Natural killer cell (primary cell): Measurements from ENCODE around the gene DCAF8L2. TPM values are rescaled to one million over a fixed set of nuclear protein-coding genes. Genes with fewer than 3 reads are reported as not detected.

Experiments
- ATAC-seq, 3 donors: fragments of 150-1000 bp in 2 of 3; fragments of 200-7000 bp in 1 of 3; cut with Tn5 transposase; 1 replicate in 1 of 3; 2 replicates in 2 of 3; pipeline ENCODE4 v1.10.0; 2021; ENCODE audit warnings: mild to moderate bottlenecking in 2 of 3, moderate library complexity in 2 of 3
- DNase-seq, 2 donors: peaks; one replicate each; pipeline versions ENCODE4 v3.0.0 to v3.0.0-alpha.2; 2013 to 2021; ENCODE audit warnings: mixed read lengths in 1 of 2
- H3K27ac ChIP-seq: one replicate; pipeline ENCODE4 v1.5.1; 2013; ENCODE audit warnings: mild to moderate bottlenecking, low read length
- H3K27me3 ChIP-seq: one replicate; pipeline ENCODE4 v1.6.1; 2013; ENCODE audit warnings: low read length; ENCODE audit not compliant: control insufficient read depth, insufficient read depth
- H3K36me3 ChIP-seq: one replicate; pipeline ENCODE4 v1.6.1; 2013; ENCODE audit warnings: low read length; ENCODE audit not compliant: control insufficient read depth, insufficient read depth
- H3K4me1 ChIP-seq: one replicate; pipeline ENCODE4 v1.6.1; 2013; ENCODE audit warnings: low read length; ENCODE audit not compliant: control insufficient read depth, insufficient read depth
- H3K4me3 ChIP-seq: one replicate; pipeline ENCODE4 v1.5.1; 2013; ENCODE audit warnings: low read length
- H3K9me3 ChIP-seq: one replicate; pipeline ENCODE4 v1.6.1; 2013; ENCODE audit warnings: low read length; ENCODE audit not compliant: control insufficient read depth, insufficient read depth
- H3K27ac Mint-ChIP-seq, 2 donors: one replicate each; pipeline ENCODE4 v1.8.0; 2022; ENCODE audit warnings: mild to moderate bottlenecking in 2 of 2, mixed read lengths in 2 of 2, moderate library complexity in 1 of 2
- H3K27me3 Mint-ChIP-seq, 2 donors: one replicate each; pipeline ENCODE4 v1.8.0; 2022; ENCODE audit warnings: low read depth in 2 of 2, mixed read lengths in 2 of 2
- H3K36me3 Mint-ChIP-seq: one replicate; pipeline ENCODE4 v1.8.0; 2022; ENCODE audit warnings: mixed read lengths
- H3K4me1 Mint-ChIP-seq, 2 donors: one replicate each; pipeline ENCODE4 v1.8.0; 2022; ENCODE audit warnings: mixed read lengths in 2 of 2
- H3K4me3 Mint-ChIP-seq: one replicate; pipeline ENCODE4 v1.8.0; 2022; ENCODE audit warnings: mild to moderate bottlenecking, moderate library complexity, mixed read lengths
- H3K9me3 Mint-ChIP-seq, 2 donors: one replicate each; pipeline ENCODE4 v1.8.0; 2022; ENCODE audit warnings: mixed read lengths in 2 of 2
- CTCF ChIP-seq: fragments of 200-600 bp; IDR thresholded peaks from one replicate; pipeline ENCODE4 v1.8.0; 2022; ENCODE audit warnings: antibody characterized with exemption
- WGBS: methylation state at CpG from one replicate; pipeline ENCODE4 v1.1.7; 2013; ENCODE audit warnings: missing lambda C conversion rate; ENCODE audit not compliant: insufficient coverage; 5-methylcytosine and 5-hydroxymethylcytosine counted together
- intact Hi-C: fragments of 100-400 bp; cut with micrococcal nuclease; formaldehyde crosslinking; loops from one replicate; pipeline ENCODE4 v1.14.2; 2022
- total RNA-seq, 4 donors: library from RNA; stranded (reverse); fragments of 120-200 nt in 1 of 4; gene quantifications; one replicate each; pipeline versions ENCODE4 v1.2.3 to v1.2.4, GENCODE V29; 2013 to 2022

Gene DCAF8L2
- total RNA-seq, 3 donors from 2014 or later (not counting 1 experiment from before 2014, with no cell fraction given), result not detected

GRCh38 chrX:27555514-27555913 lies 34.6 kb upstream of the DCAF8L2 start:
- WGBS, result 38% methylated on average over 3 of the region's 3 CpGs
- no peak for TF ChIP-seq CTCF
- H3K4me1 Mint-ChIP-seq, result no peaks in the 10 kb centered on the region
- DNase-seq, result no peak
- no peaks in the 10 kb centered on the region for H3K36me3 Mint-ChIP-seq
- H3K27ac ChIP-seq, result no peak overlapping the region
- no peak overlapping the region for H3K4me3 Mint-ChIP-seq
- no peaks in the 10 kb centered on the region for H3K27me3 Mint-ChIP-seq
- peaks cover 2% of the 10 kb centered on the region for H3K9me3 ChIP-seq
- no peak overlapping the region for H3K27ac Mint-ChIP-seq
- no peaks in the 10 kb centered on the region for H3K4me1 ChIP-seq
- H3K27me3 ChIP-seq, result no peaks in the 10 kb centered on the region
- H3K9me3 Mint-ChIP-seq, result peaks cover 0 to 2% of the 10 kb centered on the region in 2 donors
- no peak for ATAC-seq
- intact Hi-C loops, result no loop called here
- H3K4me3 ChIP-seq, result no peak overlapping the region
- no peaks in the 10 kb centered on the region for H3K36me3 ChIP-seq

GRCh38 chrX:27565992-27566391 lies 24.2 kb upstream of the DCAF8L2 start:
- intact Hi-C loops, result no loop called here
- no peak overlapping the region for H3K4me3 Mint-ChIP-seq
- no peak for DNase-seq
- no peaks in the 10 kb centered on the region for H3K27me3 Mint-ChIP-seq
- H3K36me3 ChIP-seq, result no peaks in the 10 kb centered on the region
- no peaks in the 10 kb centered on the region for H3K4me1 ChIP-seq
- peaks cover 0 to 11% of the 10 kb centered on the region in 2 donors for H3K9me3 Mint-ChIP-seq
- 27% methylated on average over 4 of the region's 5 CpGs for WGBS
- no peak for TF ChIP-seq CTCF
- no peaks in the 10 kb centered on the region for H3K4me1 Mint-ChIP-seq
- no peaks in the 10 kb centered on the region for H3K27me3 ChIP-seq
- no peak for ATAC-seq
- no peak overlapping the region for H3K27ac Mint-ChIP-seq
- H3K36me3 Mint-ChIP-seq, result no peaks in the 10 kb centered on the region
- H3K27ac ChIP-seq, result no peak overlapping the region
- H3K4me3 ChIP-seq, result no peak overlapping the region
- no peaks in the 10 kb centered on the region for H3K9me3 ChIP-seq

DNA sequence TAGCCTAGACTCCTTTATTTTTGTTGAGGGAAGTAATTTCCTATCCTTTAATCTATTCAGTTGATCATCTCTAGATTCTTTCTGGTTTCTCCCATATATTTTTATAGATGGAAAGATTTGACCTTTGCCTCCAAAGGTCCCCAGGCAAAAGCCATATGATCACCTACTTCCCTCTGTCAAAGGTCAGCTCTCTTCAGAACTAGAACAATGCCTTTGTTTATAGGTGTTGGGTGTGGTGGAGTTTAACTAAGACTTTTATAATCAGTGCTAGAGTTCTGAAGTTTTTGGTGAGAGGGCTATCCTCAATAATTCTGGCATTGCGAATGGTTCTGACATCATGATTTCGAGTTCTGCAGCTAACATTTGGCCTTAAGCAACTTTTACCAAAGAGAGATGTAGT lies 19.0 kb upstream of the DCAF8L2 start:
- no peaks in the 10 kb centered on the region for H3K36me3 Mint-ChIP-seq
- no peak for ATAC-seq
- intact Hi-C loops, result no loop called here
- Histone ChIP-seq H3K4me3 (no peak overlapping the region), H3K27me3 (no peaks in the 10 kb centered on the region), H3K36me3 (no peaks in the 10 kb centered on the region), H3K27ac (no peak overlapping the region), H3K4me1 (no peaks in the 10 kb centered on the region), H3K9me3 (no peaks in the 10 kb centered on the region)
- H3K27me3 Mint-ChIP-seq, result no peaks in the 10 kb centered on the region
- WGBS, result 100% methylated on average over 2 of the region's 2 CpGs
- H3K4me3 Mint-ChIP-seq, result no peak overlapping the region
- H3K4me1 Mint-ChIP-seq, result no peaks in the 10 kb centered on the region
- H3K27ac Mint-ChIP-seq, result no peak overlapping the region
- no peak for DNase-seq
- H3K9me3 Mint-ChIP-seq, result peaks cover 0 to 3% of the 10 kb centered on the region in 2 donors
- TF ChIP-seq CTCF, result no peak

- ATAC-seq, result no peak
- Mint-ChIP-seq H3K4me3 (no peak overlapping the region), H3K4me1 (no peaks in the 10 kb centered on the region), H3K36me3 (no peaks in the 10 kb centered on the region), H3K9me3 (peaks cover 0 to 3% of the 10 kb centered on the region in 2 donors), H3K27ac (no peak overlapping the region), H3K27me3 (no peaks in the 10 kb centered on the region)
- H3K27me3 ChIP-seq, result no peaks in the 10 kb centered on the region
- TF ChIP-seq CTCF, result no peak
- no peak overlapping the region for H3K4me3 ChIP-seq
- H3K27ac ChIP-seq, result no peak overlapping the region
- no peaks in the 10 kb centered on the region for H3K36me3 ChIP-seq
- H3K9me3 ChIP-seq, result no peaks in the 10 kb centered on the region
- intact Hi-C loops, result no loop called here
- DNase-seq, result no peak
- no peaks in the 10 kb centered on the region for H3K4me1 ChIP-seq
Measured at GRCh38 chrX:27575565-27575964, 14.6 kb upstream of the DCAF8L2 start.
